Esophagus squamous epithelium (tissue), 5 donors: ENCODE data around the gene SP4. TPM values are rescaled to one million over a fixed set of nuclear protein-coding genes. Genes with fewer than 3 reads are reported as not detected.
"Not testable (repeated sequence)": the region's sequence is repeated elsewhere in the genome, so short reads cannot be mapped to it uniquely, and the experiment has no call there.

Experiments used
- DNase-seq: peaks from one replicate; lab custom pipeline; 2025; lab: John Stamatoyannopoulos, UW
- H3K27ac ChIP-seq, 4 donors: fragments of 200-600 bp; sonication (generic); one replicate each; pipeline ENCODE4 v1.5.1; 2016 to 2019; ENCODE audit warnings: mild to moderate bottlenecking in 1 of 4
- H3K27me3 ChIP-seq, 4 donors: fragments of 200-600 bp; sonication (generic); 1 replicate in 3 of 4; 2 replicates in 1 of 4; pipeline versions ENCODE4 v1.5.1 to v1.6.0; 2017 to 2021; ENCODE audit warnings: antibody characterized with exemption in 1 of 4
- H3K36me3 ChIP-seq, 3 donors: fragments of 200-600 bp; sonication (generic); one replicate each; pipeline ENCODE4 v1.5.1; 2016 to 2019
- H3K4me1 ChIP-seq, 3 donors: fragments of 200-600 bp; sonication (generic); one replicate each; pipeline ENCODE4 v1.5.1; 2017 to 2019
- H3K4me3 ChIP-seq, 4 donors: fragments of 200-600 bp; sonication (generic); 1 replicate in 3 of 4; 2 replicates in 1 of 4; pipeline ENCODE4 v1.5.1; 2016 to 2019; ENCODE audit warnings: mild to moderate bottlenecking in 2 of 4, moderate library complexity in 1 of 4
- H3K9me3 ChIP-seq, 3 donors: fragments of 200-600 bp; sonication (generic); one replicate each; pipeline ENCODE4 v1.5.1; 2016 to 2019
- CTCF ChIP-seq, 6 experiments: fragments of 450-650 bp in 4 of 6; fragments of 200-600 bp in 2 of 6; sonication (generic) in 2 of 6; IDR thresholded peaks; one replicate each; pipeline ENCODE4 v1.5.1; 2016 to 2019; ENCODE audit warnings: antibody characterized with exemption in 6 of 6, mild to moderate bottlenecking in 4 of 6, moderate library complexity in 4 of 6
- POLR2A ChIP-seq, 4 donors: fragments of 450-650 bp; IDR thresholded peaks; one replicate each; pipeline ENCODE4 v1.6.1; 2017; ENCODE audit warnings: antibody characterized with exemption in 4 of 4, mild to moderate bottlenecking in 4 of 4, moderate library complexity in 3 of 4
- WGBS, 2 donors: methylation state at CpG; one replicate each; pipeline ENCODE4 v1.1.5; 2018; 5-methylcytosine and 5-hydroxymethylcytosine counted together
- intact Hi-C: fragments of 100-400 bp; cut with DNase I; formaldehyde crosslinking; loops from one replicate; pipeline ENCODE4 v1.15.0; 2022
- total RNA-seq, 4 donors: library from RNA; depleted of rRNA; stranded (reverse); fragments of >200 nt; gene quantifications; one replicate each; pipeline ENCODE4 v1.1.0, GENCODE V29; 2016
- donor health status: DM: yes; HTN: yes; CAD: no.

Gene SP4
- total RNA-seq, 4 donors from 2014 or later: 0.72 to 40.6 (median 2.5) TPM

GRCh38 chr7:21514062-21514461 lies 86.2 kb downstream of the SP4 start:
- no peak overlapping the region for H3K4me3 ChIP-seq
- H3K9me3 ChIP-seq: no peaks in the 10 kb centered on the region
- no peak for DNase-seq

GRCh38 chr7:21524680-21525079 lies 96.8 kb downstream of the SP4 start:
- no peak overlapping the region for H3K27ac ChIP-seq
- no peak overlapping the region for H3K4me3 ChIP-seq
- peaks cover 0 to 6% (median 0%) of the 10 kb centered on the region in 3 donors for H3K9me3 ChIP-seq
- H3K27me3 ChIP-seq: peaks cover 0 to 3% (median 0%) of the 10 kb centered on the region in 4 donors
- intact Hi-C loops: no loop called here
- 92 to 100% methylated on average over 1 of the region's 1 CpG for WGBS, 2 donors
- DNase-seq: no peak
- no peaks in the 10 kb centered on the region for H3K4me1 ChIP-seq
- no peaks in the 10 kb centered on the region for H3K36me3 ChIP-seq
- TF ChIP-seq POLR2A (IDR thresholded peaks at IDR 0.05) (no peak), CTCF (IDR thresholded peaks at IDR 0.05) (no peak)

More at GRCh38 chr7:21514062-21514461, 86.2 kb downstream of the SP4 start:
- intact Hi-C loops: no loop called here
- no peak for TF ChIP-seq POLR2A (IDR thresholded peaks at IDR 0.05)
- TF ChIP-seq CTCF (IDR thresholded peaks at IDR 0.05): no peak
- no peaks in the 10 kb centered on the region for H3K27me3 ChIP-seq
- H3K36me3 ChIP-seq: peaks cover 0 to 20% (median 0%) of the 10 kb centered on the region in 3 donors
- no peak overlapping the region for H3K27ac ChIP-seq
- H3K4me1 ChIP-seq: no peaks in the 10 kb centered on the region

GRCh38 chr7:21526007-21526406 lies 98.1 kb downstream of the SP4 start:
- Histone ChIP-seq H3K27ac (no peak overlapping the region), H3K4me1 (no peaks in the 10 kb centered on the region), H3K4me3 (no peak overlapping the region), H3K36me3 (no peaks in the 10 kb centered on the region), H3K27me3 (peaks cover 0 to 3% (median 0%) of the 10 kb centered on the region in 4 donors), H3K9me3 (peaks cover 0 to 6% (median 0%) of the 10 kb centered on the region in 3 donors)
- TF ChIP-seq POLR2A (IDR thresholded peaks at IDR 0.05): no peak
- TF ChIP-seq CTCF (IDR thresholded peaks at IDR 0.05): peak in 4 of 6 experiments; percentile 21 to 50 (median 31)
- no peak for DNase-seq
- intact Hi-C loops: no loop called here

GRCh38 chr7:21526448-21526847 lies 98.6 kb downstream of the SP4 start:
- peaks cover 0 to 3% (median 0%) of the 10 kb centered on the region in 4 donors for H3K27me3 ChIP-seq
- H3K36me3 ChIP-seq: no peaks in the 10 kb centered on the region
- WGBS, 2 donors: 74 to 88% methylated on average over 2 of the region's 3 CpGs
- no peak overlapping the region for H3K27ac ChIP-seq
- H3K4me3 ChIP-seq: no peak overlapping the region
- H3K9me3 ChIP-seq: peaks cover 0 to 6% (median 0%) of the 10 kb centered on the region in 3 donors
- H3K4me1 ChIP-seq: no peaks in the 10 kb centered on the region
- TF ChIP-seq CTCF (IDR thresholded peaks at IDR 0.05) (no peak), POLR2A (IDR thresholded peaks at IDR 0.05) (no peak)
- intact Hi-C loops: no loop called here
- DNase-seq: no peak

GRCh38 chr7:21532485-21532884 lies 104.6 kb downstream of the SP4 start:
- DNase-seq: not testable (repeated sequence)

GRCh38 chr7:21533646-21534045 lies 105.8 kb downstream of the SP4 start:
- H3K27me3 ChIP-seq, H3K27ac ChIP-seq, intact Hi-C loops, H3K4me3 ChIP-seq, H3K4me1 ChIP-seq, H3K9me3 ChIP-seq, H3K36me3 ChIP-seq, DNase-seq: not testable (repeated sequence)

More at GRCh38 chr7:21532485-21532884, 104.6 kb downstream of the SP4 start:
- H3K9me3 ChIP-seq, H3K27ac ChIP-seq, intact Hi-C loops, H3K4me1 ChIP-seq, H3K36me3 ChIP-seq, H3K27me3 ChIP-seq, H3K4me3 ChIP-seq: not testable (repeated sequence)
- WGBS, 2 donors: 30 to 67% methylated on average over 1 of the region's 1 CpG

- H3K27ac ChIP-seq, DNase-seq, intact Hi-C loops, H3K36me3 ChIP-seq, H3K9me3 ChIP-seq, H3K4me3 ChIP-seq, H3K4me1 ChIP-seq: not testable (repeated sequence)
- 93 to 98% methylated on average over 5 to 6 of the region's 27 CpGs for WGBS, 2 donors
- H3K27me3 ChIP-seq: peaks cover 0 to 26% (median 0%) of the 10 kb centered on the region in 4 donors
Observed at GRCh38 chr7:21536445-21537118, 108.7 kb downstream of the SP4 start.
